ENCODE results near the gene CHRNB1. TPM values are rescaled to one million over a fixed set of nuclear protein-coding genes. Genes with fewer than 3 reads are reported as not detected.

CHRNB1 gene, protein sequence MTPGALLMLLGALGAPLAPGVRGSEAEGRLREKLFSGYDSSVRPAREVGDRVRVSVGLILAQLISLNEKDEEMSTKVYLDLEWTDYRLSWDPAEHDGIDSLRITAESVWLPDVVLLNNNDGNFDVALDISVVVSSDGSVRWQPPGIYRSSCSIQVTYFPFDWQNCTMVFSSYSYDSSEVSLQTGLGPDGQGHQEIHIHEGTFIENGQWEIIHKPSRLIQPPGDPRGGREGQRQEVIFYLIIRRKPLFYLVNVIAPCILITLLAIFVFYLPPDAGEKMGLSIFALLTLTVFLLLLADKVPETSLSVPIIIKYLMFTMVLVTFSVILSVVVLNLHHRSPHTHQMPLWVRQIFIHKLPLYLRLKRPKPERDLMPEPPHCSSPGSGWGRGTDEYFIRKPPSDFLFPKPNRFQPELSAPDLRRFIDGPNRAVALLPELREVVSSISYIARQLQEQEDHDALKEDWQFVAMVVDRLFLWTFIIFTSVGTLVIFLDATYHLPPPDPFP
- total RNA-seq (2022; extraction: Qiagen RNA extraction) = 8.0 to 11.6 TPM (median 10.2 TPM) in 5 replicates

DNA sequence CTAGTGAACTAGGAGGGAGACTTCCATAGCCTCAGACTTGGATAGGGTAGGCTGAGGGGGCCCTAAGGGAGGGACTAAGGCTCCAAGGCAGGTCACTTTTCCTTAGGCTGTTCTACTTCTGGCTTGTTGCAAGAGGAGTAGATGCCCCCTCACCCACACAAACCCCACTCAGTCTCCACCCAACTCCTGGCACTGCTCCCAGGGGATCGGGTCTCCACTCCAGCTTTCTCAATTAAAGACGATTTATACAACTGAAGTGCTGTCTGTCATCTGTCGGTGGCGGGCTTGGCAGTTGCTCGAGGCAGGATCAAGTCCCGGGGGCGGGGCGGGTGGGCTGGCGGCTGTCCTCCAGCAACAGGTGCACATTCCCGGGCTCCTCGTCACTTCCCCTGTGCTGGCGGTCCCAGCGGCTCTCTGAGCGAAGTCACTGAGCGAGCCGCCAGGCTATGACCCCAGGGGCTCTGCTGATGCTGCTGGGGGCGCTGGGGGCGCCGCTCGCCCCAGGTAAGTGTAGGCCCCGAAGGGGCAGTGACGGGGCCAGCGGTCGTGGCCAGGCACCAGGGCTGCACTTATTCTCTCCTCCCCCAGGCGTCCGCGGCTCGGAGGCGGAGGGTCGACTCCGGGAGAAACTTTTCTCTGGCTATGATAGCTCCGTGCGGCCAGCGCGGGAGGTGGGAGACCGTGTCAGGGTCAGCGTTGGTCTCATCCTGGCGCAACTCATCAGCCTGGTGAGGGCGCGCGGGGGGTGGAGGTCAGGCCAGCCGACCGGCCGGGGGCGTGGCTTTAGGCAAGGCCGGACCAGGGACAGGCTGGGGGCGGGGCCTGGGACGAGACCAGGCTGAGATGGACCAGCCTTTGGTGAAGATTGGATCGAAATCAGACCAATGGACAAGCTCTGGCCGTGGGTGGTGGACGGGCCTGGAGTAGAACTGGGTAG is at the start of gene CHRNB1:
TSS of gene CHRNB1 (plus strand) at position 380 of the 937 bp plus-strand sequence. CDS start at position 447, 67 bp downstream.

DNA sequence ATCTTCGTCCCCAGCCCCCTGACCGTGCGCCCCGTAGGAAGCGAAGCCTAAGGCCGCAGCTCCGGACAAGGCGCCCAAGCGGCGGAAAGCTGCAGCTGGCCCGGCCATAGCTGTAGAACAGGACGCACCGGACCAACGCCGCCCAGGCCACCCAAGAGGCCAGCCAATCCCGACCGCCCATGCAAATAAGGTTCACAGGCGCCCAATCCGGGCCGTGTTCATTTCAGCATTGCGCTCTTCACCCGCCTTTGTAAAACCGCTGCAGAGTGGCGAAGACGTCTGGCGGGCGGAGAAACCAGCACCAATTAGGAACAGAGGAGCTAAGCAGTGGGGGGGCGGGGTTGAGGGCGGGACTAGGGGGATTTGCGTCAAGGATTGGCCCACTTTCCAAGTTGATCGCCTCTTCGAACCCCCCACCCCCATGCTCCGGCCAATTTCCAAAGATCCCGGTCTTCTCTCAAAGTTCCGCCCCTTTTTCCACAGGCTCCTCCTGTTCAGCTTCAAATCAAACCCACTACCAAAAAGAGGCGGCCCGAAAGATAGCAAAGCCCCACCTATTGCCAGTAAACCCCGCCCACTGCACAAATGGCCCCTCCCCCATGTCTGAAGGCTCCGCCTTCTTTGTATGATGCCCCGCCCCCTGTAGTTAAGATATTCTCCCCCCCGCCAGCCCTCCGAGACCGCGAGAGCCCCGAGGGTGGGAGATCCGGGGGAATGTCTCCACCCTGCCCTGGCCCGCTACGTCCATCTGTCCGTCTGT is 40.7 kb upstream of the CHRNB1 start, which contains the start of gene TMEM256:
TSS of gene TMEM256 (minus strand) at position 121 of the 760 bp plus-strand sequence. CDS start at position 108, 13 bp downstream.

DNA sequence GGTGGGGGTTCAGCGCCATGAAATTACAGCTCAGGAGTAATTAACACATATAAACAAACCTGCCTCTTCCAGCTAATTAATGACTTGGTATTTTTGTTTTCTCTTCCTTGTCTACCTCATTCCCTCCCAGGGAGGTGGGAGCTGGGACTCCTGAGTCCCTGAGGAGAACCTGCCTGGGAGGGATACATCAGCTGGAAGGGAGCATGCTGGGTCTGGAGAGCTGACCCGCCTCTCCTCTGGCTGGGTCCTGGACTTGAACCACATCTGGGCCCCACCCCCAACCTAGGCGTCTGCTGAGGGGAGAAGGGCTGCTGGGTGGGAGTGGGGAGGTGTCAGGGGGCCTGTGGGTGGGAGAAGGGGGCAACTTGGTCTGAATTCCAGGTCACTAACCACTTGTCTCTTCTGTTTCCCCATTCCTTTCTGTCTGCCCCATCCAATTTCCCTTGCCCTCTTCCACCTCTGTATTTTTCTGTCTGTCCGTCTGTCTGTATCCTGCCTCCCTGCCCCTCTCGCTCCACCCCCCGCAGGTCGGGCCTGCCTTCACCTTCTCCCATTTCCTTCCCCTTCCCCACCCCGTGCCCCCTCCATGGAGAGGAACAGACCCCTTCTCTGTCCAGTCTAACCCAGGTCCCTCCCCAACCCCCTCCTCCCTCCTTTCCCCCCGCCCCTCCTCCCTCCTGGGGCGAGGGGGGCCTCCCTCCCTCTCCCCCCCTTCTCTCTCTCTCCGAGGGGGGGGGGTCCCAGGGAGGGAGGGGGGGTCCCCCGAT is 37.2 kb upstream of the CHRNB1 start, which contains the start of gene NLGN2:
TSS of gene NLGN2 (plus strand) at position 361 of the 767 bp plus-strand sequence. CDS start 411 bp downstream, outside the sequence.

DNA sequence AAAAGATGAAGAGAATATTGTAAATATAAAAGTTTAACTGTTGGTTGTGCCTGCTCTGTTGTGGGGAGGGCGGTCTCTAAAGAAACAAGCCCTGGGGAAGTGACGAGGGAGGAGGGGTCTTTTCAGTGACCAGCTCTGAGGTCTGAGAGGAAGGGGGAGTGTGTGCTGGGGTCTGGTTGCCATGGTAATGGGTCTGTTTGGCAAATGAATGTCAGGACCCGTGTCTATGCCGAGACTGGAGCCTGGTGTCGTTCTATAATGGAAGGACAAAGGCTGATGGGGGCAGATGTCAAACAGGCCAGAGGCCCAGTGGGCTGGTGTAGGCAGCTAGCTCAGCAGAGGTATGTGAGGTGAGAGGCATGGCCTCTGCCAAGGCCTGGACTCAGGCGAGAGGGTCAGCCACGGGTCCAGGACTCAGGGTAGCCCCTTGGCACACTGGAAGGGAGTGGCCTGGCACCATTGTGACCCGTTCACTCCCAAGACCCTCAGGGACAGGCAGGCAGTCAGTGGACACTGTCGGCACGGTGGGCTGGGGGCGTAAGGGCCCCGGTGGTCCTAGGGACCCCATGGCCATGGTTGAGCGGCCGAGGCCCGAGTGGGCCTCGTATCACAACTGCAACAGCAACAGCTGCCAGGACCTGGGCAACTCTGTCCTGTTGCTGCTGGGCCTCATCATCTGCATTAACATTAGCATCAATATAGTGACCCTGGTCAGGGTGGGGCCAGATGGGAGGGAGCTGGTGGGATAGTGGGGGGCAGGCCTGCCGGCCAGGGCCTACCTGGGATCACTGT is 24.8 kb upstream of the CHRNB1 start, which contains the start of gene SPEM1:
TSS of gene SPEM1 (plus strand) at position 506 of the 792 bp plus-strand sequence. CDS start at position 567, 61 bp downstream.

DNA sequence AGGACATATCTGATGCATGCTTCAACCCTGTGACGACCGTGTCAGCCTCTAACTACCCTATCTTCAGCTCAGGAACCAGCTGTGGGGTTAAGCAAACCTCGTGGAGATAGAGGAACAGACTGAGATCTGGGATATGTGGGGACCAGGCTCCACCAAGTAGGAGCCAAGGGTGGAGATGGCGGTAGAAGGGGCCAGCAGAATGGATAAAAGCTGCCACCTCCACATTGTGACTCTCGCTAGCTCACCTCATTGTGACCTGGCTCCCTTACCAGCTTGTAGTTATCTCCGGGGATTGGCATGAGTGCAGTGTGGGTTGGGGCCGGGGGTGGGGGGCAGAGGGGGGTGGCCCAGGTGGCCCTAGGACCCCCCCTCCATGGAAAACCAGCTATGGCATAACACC is 19.5 kb upstream of the CHRNB1 start, which contains the start of gene SPEM2:
TSS of gene SPEM2 (plus strand) at position 301 of the 400 bp plus-strand sequence. CDS start at position 374, 73 bp downstream.

DNA sequence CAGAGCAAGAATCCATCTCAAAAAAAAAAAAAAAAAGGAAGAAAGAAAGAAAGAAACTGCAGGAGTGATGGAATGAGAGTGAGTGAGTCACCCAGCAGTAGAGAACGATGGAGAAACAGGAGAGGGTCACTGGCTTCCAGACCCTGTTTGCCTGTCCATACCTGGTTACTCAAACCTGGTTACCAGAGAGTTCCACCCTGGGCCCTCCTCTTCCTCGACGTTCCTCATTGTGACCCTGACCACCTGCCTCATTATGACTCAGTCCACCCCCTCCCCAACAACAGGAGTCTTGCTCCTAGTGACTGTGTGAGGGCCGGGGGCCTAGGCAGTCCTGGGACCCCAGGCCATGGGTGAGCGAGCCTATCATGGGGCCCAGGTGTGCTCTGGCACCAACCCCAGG is 16.3 kb upstream of the CHRNB1 start, which contains the start of gene SPEM3:
TSS of gene SPEM3 (plus strand) at position 301 of the 400 bp plus-strand sequence. CDS start at position 347, 46 bp downstream.

DNA sequence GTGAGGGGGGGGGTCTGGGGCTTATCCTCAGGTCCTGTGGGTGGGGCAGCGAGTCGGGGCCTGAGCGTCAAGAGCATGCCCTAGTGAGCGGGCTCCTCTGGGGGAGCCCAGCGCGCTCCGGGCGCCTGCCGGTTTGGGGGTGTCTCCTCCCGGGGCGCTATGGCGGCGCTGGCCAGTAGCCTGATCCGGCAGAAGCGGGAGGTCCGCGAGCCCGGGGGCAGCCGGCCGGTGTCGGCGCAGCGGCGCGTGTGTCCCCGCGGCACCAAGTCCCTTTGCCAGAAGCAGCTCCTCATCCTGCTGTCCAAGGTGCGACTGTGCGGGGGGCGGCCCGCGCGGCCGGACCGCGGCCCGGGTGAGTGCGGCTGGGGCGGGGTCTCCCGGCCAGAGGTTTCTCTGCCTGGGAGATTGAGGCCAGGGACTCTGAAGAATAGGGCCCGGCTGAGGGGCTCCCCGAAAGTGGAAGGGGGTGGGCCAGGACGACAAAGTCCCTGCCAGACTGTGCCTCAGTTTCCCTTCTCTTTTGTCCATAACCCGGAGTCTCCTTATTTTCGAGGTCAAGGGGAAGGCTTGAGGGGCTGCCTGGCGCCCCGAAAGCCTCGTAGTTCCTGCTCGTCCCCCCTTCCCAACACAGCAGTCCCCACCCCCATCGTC is 5.3 kb upstream of the CHRNB1 start, which contains the start of gene FGF11:
TSS of gene FGF11 (plus strand) at position 51 of the 651 bp plus-strand sequence. CDS start at position 160, 109 bp downstream.

DNA sequence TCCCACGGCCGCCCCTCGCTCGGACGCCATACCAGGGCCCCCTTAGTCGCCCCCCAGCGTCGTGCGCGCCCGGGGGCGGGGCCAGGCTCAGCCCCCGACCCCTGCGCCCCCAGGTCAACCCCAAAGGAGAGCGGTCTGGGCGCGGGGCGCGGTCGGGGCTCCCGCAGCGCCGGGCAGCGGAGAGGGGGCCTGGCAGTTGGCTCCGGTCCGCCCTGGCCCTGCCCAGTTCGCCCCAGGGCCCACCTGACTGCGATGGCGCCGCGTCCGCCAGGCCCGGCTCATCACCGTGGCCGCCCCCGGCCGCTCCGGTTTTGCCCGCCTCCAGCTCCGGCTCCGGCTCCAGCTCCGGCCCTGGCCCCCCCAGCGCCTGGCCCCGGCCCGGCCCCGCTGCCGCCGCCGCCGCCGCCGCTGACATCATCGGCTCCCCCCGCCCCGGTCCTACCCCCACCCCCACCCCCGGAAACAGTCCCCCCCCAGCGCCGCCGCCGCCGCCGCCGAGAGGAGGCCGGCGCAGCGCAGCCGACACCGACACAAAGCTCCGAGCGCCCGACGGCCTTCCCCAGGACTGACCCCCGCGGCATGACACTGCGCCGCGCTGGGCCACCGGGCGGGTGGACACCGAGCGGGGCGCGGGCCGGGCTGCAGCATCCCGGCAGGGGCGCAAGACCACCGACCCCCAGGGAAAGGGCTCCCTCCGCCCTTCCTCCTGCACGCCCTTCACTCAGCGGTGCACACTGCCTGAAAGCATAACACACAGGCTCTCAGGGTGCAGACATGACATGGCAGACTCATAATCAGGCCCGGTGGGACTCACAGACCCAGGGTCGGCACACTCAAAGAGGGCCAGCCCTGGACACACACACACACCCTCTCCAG is 34.6 kb downstream of the CHRNB1 start, which contains the start of gene ZBTB4:
TSS of gene ZBTB4 (minus strand) at position 419 of the 876 bp plus-strand sequence. CDS start 12,830 bp downstream, outside the sequence.

DNA sequence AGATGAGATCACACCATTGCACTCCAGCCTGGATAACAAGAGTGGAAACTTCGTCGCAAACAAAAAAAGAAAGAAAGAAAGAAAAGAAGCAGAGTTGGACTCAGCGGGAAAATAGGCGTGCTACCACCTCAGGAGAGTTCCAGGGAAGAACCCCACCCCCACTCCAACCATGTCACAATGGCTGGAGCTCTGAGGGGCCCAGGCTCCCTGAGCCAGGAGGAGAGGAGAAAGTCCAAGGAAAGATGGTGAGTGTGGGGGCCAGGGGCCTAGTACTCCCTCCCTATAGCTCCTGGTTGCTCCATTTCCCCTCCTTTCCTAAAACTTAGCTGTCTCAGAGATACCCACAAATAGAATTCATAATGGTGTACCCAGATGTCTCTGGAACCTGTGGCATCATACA is 36.4 kb downstream of the CHRNB1 start, which contains the start of gene SLC35G6:
TSS of gene SLC35G6 (plus strand) at position 172 of the 400 bp plus-strand sequence. CDS start at position 243, 71 bp downstream.

DNA sequence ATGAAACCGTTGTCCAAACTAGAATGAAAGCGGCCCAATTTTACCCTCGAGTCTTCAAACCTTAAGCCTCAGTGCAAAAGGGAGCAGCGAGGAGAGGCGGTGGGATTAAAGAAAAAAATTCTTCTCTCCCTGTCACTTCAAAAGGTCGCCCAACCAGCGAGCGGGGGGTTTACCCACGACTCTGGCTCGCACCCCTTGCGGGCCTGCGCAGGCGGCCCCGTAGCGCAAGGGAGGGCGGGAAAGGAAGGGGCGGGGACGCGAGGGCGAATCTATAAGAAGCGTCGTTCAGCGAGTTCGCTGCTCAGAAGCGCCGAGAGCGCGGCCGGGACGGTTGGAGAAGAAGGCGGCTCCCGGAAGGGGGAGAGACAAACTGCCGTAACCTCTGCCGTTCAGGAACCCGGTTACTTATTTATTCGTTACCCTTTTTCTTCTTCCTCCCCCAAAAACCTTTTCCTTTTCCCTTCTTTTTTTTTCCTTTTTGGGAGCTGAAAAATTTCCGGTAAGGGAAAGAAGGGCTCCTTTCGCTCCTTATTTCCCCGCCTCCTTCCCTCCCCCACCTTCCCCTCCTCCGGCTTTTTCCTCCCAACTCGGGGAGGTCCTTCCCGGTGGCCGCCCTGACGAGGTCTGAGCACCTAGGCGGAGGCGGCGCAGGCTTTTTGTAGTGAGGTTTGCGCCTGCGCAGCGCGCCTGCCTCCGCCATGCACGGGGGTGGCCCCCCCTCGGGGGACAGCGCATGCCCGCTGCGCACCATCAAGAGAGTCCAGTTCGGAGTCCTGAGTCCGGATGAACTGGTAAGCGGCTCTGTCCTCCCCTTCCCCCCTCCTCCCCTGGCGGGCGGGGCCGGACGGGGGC is 39.4 kb downstream of the CHRNB1 start, which contains the start of gene POLR2A:
TSS of gene POLR2A (plus strand) at position 300 of the 852 bp plus-strand sequence.

Other genes starting within 250 kb of the CHRNB1 start
- 5.4 to 7.5 TPM (median 5.8 TPM) in 5 replicates for gene DLG4, start 225.2 kb upstream of the CHRNB1 start, total RNA-seq (2022; extraction: Qiagen RNA extraction)
- 286 to 433 TPM (median 402 TPM) in 5 replicates for gene ACADVL, start 225.1 kb upstream of the CHRNB1 start, total RNA-seq (2022; extraction: Qiagen RNA extraction)
- 37.1 to 47.6 TPM (median 44.8 TPM) in 5 replicates for gene DVL2, start 210.5 kb upstream of the CHRNB1 start, total RNA-seq (2022; extraction: Qiagen RNA extraction)
- gene PHF23, start 205.6 kb upstream of the CHRNB1 start, total RNA-seq (2022; extraction: Qiagen RNA extraction) = 86.1 to 108 TPM (median 99.5 TPM) in 5 replicates
- gene GABARAP, start 202.6 kb upstream of the CHRNB1 start, total RNA-seq (2022; extraction: Qiagen RNA extraction) = 643 to 763 TPM (median 704 TPM) in 5 replicates
- gene CTDNEP1, start 193.3 kb upstream of the CHRNB1 start, total RNA-seq (2022; extraction: Qiagen RNA extraction) = 208 to 254 TPM (median 236 TPM) in 5 replicates
- gene ELP5, start 192.8 kb upstream of the CHRNB1 start, total RNA-seq (2022; extraction: Qiagen RNA extraction) = 131 to 160 TPM (median 140 TPM) in 5 replicates
- 2.2 to 3.2 TPM (median 2.9 TPM) in 5 replicates for gene CLDN7, start 182.6 kb upstream of the CHRNB1 start, total RNA-seq (2022; extraction: Qiagen RNA extraction)
- 0.35 to 0.67 TPM (median 0.63 TPM) in 5 replicates for gene SLC2A4, start 163.3 kb upstream of the CHRNB1 start, total RNA-seq (2022; extraction: Qiagen RNA extraction)
- 0.37 to 0.68 TPM (median 0.53 TPM) in 5 replicates for gene YBX2, start 150.4 kb upstream of the CHRNB1 start, total RNA-seq (2022; extraction: Qiagen RNA extraction)
- 1,603 to 1,771 TPM (median 1,695 TPM) in 5 replicates for gene EIF5A, start 137.4 kb upstream of the CHRNB1 start, total RNA-seq (2022; extraction: Qiagen RNA extraction)
- 81.4 to 100 TPM (median 97.9 TPM) in 5 replicates for gene GPS2, start 129.7 kb upstream of the CHRNB1 start, total RNA-seq (2022; extraction: Qiagen RNA extraction)
- 23.0 to 36.7 TPM (median 28.7 TPM) in 5 replicates for gene NEURL4, start 115.7 kb upstream of the CHRNB1 start, total RNA-seq (2022; extraction: Qiagen RNA extraction)
- 2.4 to 5.7 TPM (median 4.0 TPM) in 5 replicates for gene ACAP1, start 108.5 kb upstream of the CHRNB1 start, total RNA-seq (2022; extraction: Qiagen RNA extraction)
- 11.3 to 13.7 TPM (median 12.5 TPM) in 5 replicates for gene KCTD11, start 92.9 kb upstream of the CHRNB1 start, total RNA-seq (2022; extraction: Qiagen RNA extraction)
- gene TMEM95, start 89.9 kb upstream of the CHRNB1 start, total RNA-seq (2022; extraction: Qiagen RNA extraction) = not detected in 5 replicates
- gene TNK1, start 64.0 kb upstream of the CHRNB1 start, total RNA-seq (2022; extraction: Qiagen RNA extraction) = 1.3 to 1.6 TPM (median 1.5 TPM) in 5 replicates
- 38.6 to 48.9 TPM (median 44.7 TPM) in 5 replicates for gene PLSCR3, start 50.5 kb upstream of the CHRNB1 start, total RNA-seq (2022; extraction: Qiagen RNA extraction)
- 180 to 224 TPM (median 215 TPM) in 5 replicates for gene TMEM256, start 41.0 kb upstream of the CHRNB1 start, total RNA-seq (2022; extraction: Qiagen RNA extraction)
- gene NLGN2, start 37.2 kb upstream of the CHRNB1 start, total RNA-seq (2022; extraction: Qiagen RNA extraction) = 13.3 to 17.6 TPM (median 17.1 TPM) in 5 replicates
- 0.06 to 0.13 TPM in 2 of 5 replicates, not detected in the others for gene SPEM1, start 24.7 kb upstream of the CHRNB1 start, total RNA-seq (2022; extraction: Qiagen RNA extraction)
- gene SPEM2, start 19.4 kb upstream of the CHRNB1 start, total RNA-seq (2022; extraction: Qiagen RNA extraction) = 0.03 to 0.07 TPM (median 0.06 TPM) in 3 of 5 replicates, not detected in the others
- 0.02 to 0.03 TPM (median 0.02 TPM) in 3 of 5 replicates, not detected in the others for gene SPEM3, start 16.2 kb upstream of the CHRNB1 start, total RNA-seq (2022; extraction: Qiagen RNA extraction)
- gene TMEM102, start 9.6 kb upstream of the CHRNB1 start, total RNA-seq (2022; extraction: Qiagen RNA extraction) = 10.8 to 13.9 TPM (median 13.3 TPM) in 5 replicates
- 0.76 to 1.2 TPM (median 0.85 TPM) in 5 replicates for gene FGF11, start 5.5 kb upstream of the CHRNB1 start, total RNA-seq (2022; extraction: Qiagen RNA extraction)
- gene ZBTB4, start 34.6 kb downstream of the CHRNB1 start, total RNA-seq (2022; extraction: Qiagen RNA extraction) = 21.0 to 25.5 TPM (median 24.1 TPM) in 5 replicates
- gene SLC35G6, start 36.4 kb downstream of the CHRNB1 start, total RNA-seq (2022; extraction: Qiagen RNA extraction) = not detected in 5 replicates
- gene POLR2A, start 39.3 kb downstream of the CHRNB1 start, total RNA-seq (2022; extraction: Qiagen RNA extraction) = 72.5 to 86.2 TPM (median 79.8 TPM) in 5 replicates
- gene TNFSF12, start 104.0 kb downstream of the CHRNB1 start, total RNA-seq (2022; extraction: Qiagen RNA extraction) = 8.2 to 13.3 TPM (median 13.0 TPM) in 5 replicates
- gene TNFSF13, start 113.7 kb downstream of the CHRNB1 start, total RNA-seq (2022; extraction: Qiagen RNA extraction) = 0.49 to 1.1 TPM (median 0.68 TPM) in 5 replicates
- 84.9 to 95.8 TPM (median 95.7 TPM) in 5 replicates for gene SENP3, start 116.9 kb downstream of the CHRNB1 start, total RNA-seq (2022; extraction: Qiagen RNA extraction)
- 27.0 to 34.4 TPM (median 31.4 TPM) in 5 replicates for gene CD68, start 134.6 kb downstream of the CHRNB1 start, total RNA-seq (2022; extraction: Qiagen RNA extraction)
- 111 to 143 TPM (median 116 TPM) in 5 replicates for gene MPDU1, start 138.8 kb downstream of the CHRNB1 start, total RNA-seq (2022; extraction: Qiagen RNA extraction)
- 0.16 to 0.52 TPM (median 0.31 TPM) in 5 replicates for gene SOX15, start 145.0 kb downstream of the CHRNB1 start, total RNA-seq (2022; extraction: Qiagen RNA extraction)
- 47.5 to 56.4 TPM (median 54.2 TPM) in 5 replicates for gene FXR2, start 169.8 kb downstream of the CHRNB1 start, total RNA-seq (2022; extraction: Qiagen RNA extraction)
- gene SAT2, start 182.8 kb downstream of the CHRNB1 start, total RNA-seq (2022; extraction: Qiagen RNA extraction) = 60.3 to 85.9 TPM (median 73.8 TPM) in 5 replicates
- gene SHBG, start 185.1 kb downstream of the CHRNB1 start, total RNA-seq (2022; extraction: Qiagen RNA extraction) = 0.45 to 0.90 TPM (median 0.73 TPM) in 5 replicates
- 0.15 to 0.33 TPM (median 0.22 TPM) in 5 replicates for gene ATP1B2, start 205.9 kb downstream of the CHRNB1 start, total RNA-seq (2022; extraction: Qiagen RNA extraction)
- 42.0 to 45.0 TPM (median 44.1 TPM) in 5 replicates for gene TP53, start 242.4 kb downstream of the CHRNB1 start, total RNA-seq (2022; extraction: Qiagen RNA extraction)
- 31.4 to 42.9 TPM (median 39.7 TPM) in 5 replicates for gene WRAP53, start 243.4 kb downstream of the CHRNB1 start, total RNA-seq (2022; extraction: Qiagen RNA extraction)

Measured in A549 treated with AZD2906 at 1 μM for 4 hours (cell line).